HepG2 (cell line): ENCODE data around the gene RIT2. TPM values are rescaled to one million over a fixed set of nuclear protein-coding genes. Genes with fewer than 3 reads are reported as not detected.

Experiments used
- CREB1 ChIP-seq, 2 experiments: fragments of 450-650 bp in 1 of 2; IDR thresholded peaks; 2 replicates each; pipeline ENCODE4 v1.6.1; 2016 to 2017; ENCODE audit warnings: control low read depth in 1 of 2, mild to moderate bottlenecking in 1 of 2, missing compliant biosample characterization in 1 of 2, missing genetic modification characterization in 1 of 2
- KLF9 ChIP-seq: IDR thresholded peaks from 2 replicates; pipeline ENCODE4 v1.6.1; 2016; ENCODE audit warnings: low read depth
- MAFG ChIP-seq: sonication (generic); formaldehyde crosslinking; IDR thresholded peaks from 2 replicates; pipeline ENCODE4 v1.5.1; 2020; ENCODE audit warnings: mild to moderate bottlenecking, missing genetic modification reagents
- PRPF4 ChIP-seq: fragments of 200-400 bp; formaldehyde crosslinking; IDR thresholded peaks from 2 replicates; pipeline ENCODE4 v1.6.1; 2016; ENCODE audit warnings: low read length, low read depth; ENCODE audit not compliant: poor library complexity, severe bottlenecking
- RBFOX2 ChIP-seq: fragments of 200-400 bp; formaldehyde crosslinking; IDR thresholded peaks from 2 replicates; pipeline ENCODE4 v1.6.1; 2017; ENCODE audit warnings: low read depth, mild to moderate bottlenecking, low read length
- ZC3H4 ChIP-seq: sonication (generic); formaldehyde crosslinking; IDR thresholded peaks from 2 replicates; pipeline ENCODE4 v1.4.0; 2020; ENCODE audit warnings: missing genetic modification reagents, borderline replicate concordance
- ZMYM4 ChIP-seq: sonication (generic); formaldehyde crosslinking; IDR thresholded peaks from 2 replicates; pipeline ENCODE4 v1.8.1; 2023; ENCODE audit warnings: mild to moderate bottlenecking, missing genetic modification reagents
- ZNF225 ChIP-seq: sonication (generic); formaldehyde crosslinking; IDR thresholded peaks from 2 replicates; pipeline ENCODE4 v1.4.0; 2020; ENCODE audit warnings: mild to moderate bottlenecking, missing genetic modification reagents
- polyA plus RNA-seq, 8 experiments: library from polyadenylated mRNA; depleted of rRNA in 3 of 8; stranded (reverse) in 7 of 8; unstranded in 1 of 8; fragments of >200 nt; fragmentation: Illumina TruSeq in 4 of 8; extraction: Trizol in 4 of 8; gene quantifications; 2 replicates each; pipeline versions ENCODE4 v1.2.1 to v1.2.3, GENCODE V29; 2011 to 2016; ENCODE audit warnings: low read depth in 4 of 8, missing spikeins in 1 of 8, mixed read lengths in 1 of 8; ENCODE audit not compliant: insufficient read depth in 1 of 8
- total RNA-seq, 5 experiments: library from RNA; depleted of rRNA; stranded (reverse); fragments of >200 nt; fragmentation: Illumina TruSeq; extraction: Trizol; gene quantifications; 2 replicates each; pipeline ENCODE4 v1.2.3, GENCODE V29; 2016; ENCODE audit warnings: low read depth in 1 of 5
- TF ChIP-seq, protein P1 (sequence below): sonication (generic); formaldehyde crosslinking; conservative IDR thresholded peaks from 2 replicates; pipeline ENCODE4 v1.4.0; 2020; ENCODE audit warnings: missing genetic modification reagents
- TF ChIP-seq, protein P2 (sequence below), 2 experiments: sonication (generic) in 1 of 2; formaldehyde crosslinking in 1 of 2; IDR thresholded peaks; 2 replicates each; pipeline versions ENCODE4 v1.6.1 to v1.9.0; 2014 to 2022; ENCODE audit warnings: antibody characterized with exemption in 1 of 2, borderline replicate concordance in 1 of 2, inconsistent platforms in 1 of 2, low read depth in 1 of 2, missing genetic modification reagents in 1 of 2
- TF ChIP-seq, protein P3 (sequence below): IDR thresholded peaks from 2 replicates; pipeline ENCODE4 v1.6.1; 2016; ENCODE audit warnings: control low read depth
- TF ChIP-seq, protein P4 (sequence below): sonication (generic); formaldehyde crosslinking; IDR thresholded peaks from 2 replicates; pipeline ENCODE4 v1.4.0; 2020; ENCODE audit warnings: mild to moderate bottlenecking, missing genetic modification reagents

Gene RIT2
- total and polyA plus RNA-seq, 2 of the 13 experiments (the other 11 are each of a cell fraction or from before 2014, with no cell fraction given) = not detected

DNA sequence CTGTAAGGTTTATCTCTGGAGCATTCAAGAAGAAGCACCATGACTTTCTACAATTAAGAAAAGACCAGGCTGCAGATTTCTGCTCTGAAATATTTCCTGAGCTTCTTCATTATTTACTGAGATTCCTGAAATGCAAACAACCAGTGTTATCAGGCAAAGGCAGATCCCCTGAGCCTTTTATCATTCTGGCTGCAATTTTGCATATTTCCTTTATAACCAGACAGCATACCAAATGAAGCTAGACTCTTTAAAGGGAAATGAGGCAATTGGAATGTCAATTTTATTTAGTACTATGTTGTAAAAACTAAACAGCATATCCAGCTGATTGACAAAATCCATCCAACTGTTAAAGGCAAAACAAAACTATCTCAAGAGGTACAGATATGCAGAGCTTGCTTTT lies 372.5 kb downstream of the RIT2 start (continued):
- TF ChIP-seq, protein P1, sequence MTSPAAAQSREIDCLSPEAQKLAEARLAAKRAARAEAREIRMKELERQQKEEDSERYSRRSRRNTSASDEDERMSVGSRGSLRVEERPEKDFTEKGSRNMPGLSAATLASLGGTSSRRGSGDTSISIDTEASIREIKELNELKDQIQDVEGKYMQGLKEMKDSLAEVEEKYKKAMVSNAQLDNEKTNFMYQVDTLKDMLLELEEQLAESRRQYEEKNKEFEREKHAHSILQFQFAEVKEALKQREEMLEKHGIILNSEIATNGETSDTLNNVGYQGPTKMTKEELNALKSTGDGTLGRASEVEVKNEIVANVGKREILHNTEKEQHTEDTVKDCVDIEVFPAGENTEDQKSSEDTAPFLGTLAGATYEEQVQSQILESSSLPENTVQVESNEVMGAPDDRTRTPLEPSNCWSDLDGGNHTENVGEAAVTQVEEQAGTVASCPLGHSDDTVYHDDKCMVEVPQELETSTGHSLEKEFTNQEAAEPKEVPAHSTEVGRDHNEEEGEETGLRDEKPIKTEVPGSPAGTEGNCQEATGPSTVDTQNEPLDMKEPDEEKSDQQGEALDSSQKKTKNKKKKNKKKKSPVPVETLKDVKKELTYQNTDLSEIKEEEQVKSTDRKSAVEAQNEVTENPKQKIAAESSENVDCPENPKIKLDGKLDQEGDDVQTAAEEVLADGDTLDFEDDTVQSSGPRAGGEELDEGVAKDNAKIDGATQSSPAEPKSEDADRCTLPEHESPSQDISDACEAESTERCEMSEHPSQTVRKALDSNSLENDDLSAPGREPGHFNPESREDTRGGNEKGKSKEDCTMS (CRISPR knock-in tag) = no peak
- TF ChIP-seq ZC3H4 (CRISPR knock-in tag) (no peak), ZMYM4 (no peak), MAFG (CRISPR knock-in tag) (no peak), CREB1 (IDR thresholded peaks at IDR 0.05) (no peak), CREB1 (CRISPR knock-in tag; IDR thresholded peaks at IDR 0.05) (no peak), ZNF225 (CRISPR knock-in tag) (no peak), PRPF4 (no peak), RBFOX2 (no peak), KLF9 (no peak)
- TF ChIP-seq, protein P2, sequence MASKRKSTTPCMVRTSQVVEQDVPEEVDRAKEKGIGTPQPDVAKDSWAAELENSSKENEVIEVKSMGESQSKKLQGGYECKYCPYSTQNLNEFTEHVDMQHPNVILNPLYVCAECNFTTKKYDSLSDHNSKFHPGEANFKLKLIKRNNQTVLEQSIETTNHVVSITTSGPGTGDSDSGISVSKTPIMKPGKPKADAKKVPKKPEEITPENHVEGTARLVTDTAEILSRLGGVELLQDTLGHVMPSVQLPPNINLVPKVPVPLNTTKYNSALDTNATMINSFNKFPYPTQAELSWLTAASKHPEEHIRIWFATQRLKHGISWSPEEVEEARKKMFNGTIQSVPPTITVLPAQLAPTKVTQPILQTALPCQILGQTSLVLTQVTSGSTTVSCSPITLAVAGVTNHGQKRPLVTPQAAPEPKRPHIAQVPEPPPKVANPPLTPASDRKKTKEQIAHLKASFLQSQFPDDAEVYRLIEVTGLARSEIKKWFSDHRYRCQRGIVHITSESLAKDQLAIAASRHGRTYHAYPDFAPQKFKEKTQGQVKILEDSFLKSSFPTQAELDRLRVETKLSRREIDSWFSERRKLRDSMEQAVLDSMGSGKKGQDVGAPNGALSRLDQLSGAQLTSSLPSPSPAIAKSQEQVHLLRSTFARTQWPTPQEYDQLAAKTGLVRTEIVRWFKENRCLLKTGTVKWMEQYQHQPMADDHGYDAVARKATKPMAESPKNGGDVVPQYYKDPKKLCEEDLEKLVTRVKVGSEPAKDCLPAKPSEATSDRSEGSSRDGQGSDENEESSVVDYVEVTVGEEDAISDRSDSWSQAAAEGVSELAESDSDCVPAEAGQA (IDR thresholded peaks at IDR 0.05; ENCODE audit: low read depth) = no peak
- TF ChIP-seq, protein P2 (CRISPR knock-in tag; IDR thresholded peaks at IDR 0.05; ENCODE audit: borderline replicate concordance) = no peak
- TF ChIP-seq, protein P3, sequence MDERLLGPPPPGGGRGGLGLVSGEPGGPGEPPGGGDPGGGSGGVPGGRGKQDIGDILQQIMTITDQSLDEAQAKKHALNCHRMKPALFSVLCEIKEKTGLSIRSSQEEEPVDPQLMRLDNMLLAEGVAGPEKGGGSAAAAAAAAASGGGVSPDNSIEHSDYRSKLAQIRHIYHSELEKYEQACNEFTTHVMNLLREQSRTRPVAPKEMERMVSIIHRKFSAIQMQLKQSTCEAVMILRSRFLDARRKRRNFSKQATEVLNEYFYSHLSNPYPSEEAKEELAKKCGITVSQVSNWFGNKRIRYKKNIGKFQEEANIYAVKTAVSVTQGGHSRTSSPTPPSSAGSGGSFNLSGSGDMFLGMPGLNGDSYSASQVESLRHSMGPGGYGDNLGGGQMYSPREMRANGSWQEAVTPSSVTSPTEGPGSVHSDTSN (CRISPR knock-in tag) = no peak
- TF ChIP-seq, protein P4, sequence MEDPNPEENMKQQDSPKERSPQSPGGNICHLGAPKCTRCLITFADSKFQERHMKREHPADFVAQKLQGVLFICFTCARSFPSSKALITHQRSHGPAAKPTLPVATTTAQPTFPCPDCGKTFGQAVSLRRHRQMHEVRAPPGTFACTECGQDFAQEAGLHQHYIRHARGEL (CRISPR knock-in tag) = no peak
